Dendritic cell treated with granulocyte-macrophage colony-stimulating factor and Interleukin-4, amounts not matched to agents 40 ng/mL and 50 ng/mL, for 4 days (primary cell): ENCODE results near the gene GLIS1.

ENCODE experiments used
- H3K27ac Mint-ChIP-seq: one replicate; pipeline ENCODE4 v1.8.0; 2022; ENCODE audit warnings: mild to moderate bottlenecking, mixed read lengths
- H3K27me3 Mint-ChIP-seq: one replicate; pipeline ENCODE4 v1.8.0; 2022; ENCODE audit warnings: mild to moderate bottlenecking, mixed read lengths
- H3K36me3 Mint-ChIP-seq: one replicate; pipeline ENCODE4 v1.8.0; 2022; ENCODE audit warnings: low read depth, mixed read lengths
- H3K4me1 Mint-ChIP-seq: one replicate; pipeline ENCODE4 v1.8.0; 2022; ENCODE audit warnings: low read depth, mixed read lengths
- H3K4me3 Mint-ChIP-seq: one replicate; pipeline ENCODE4 v1.8.0; 2022; ENCODE audit warnings: mild to moderate bottlenecking, moderate library complexity, mixed read lengths
- H3K9me3 Mint-ChIP-seq: one replicate; pipeline ENCODE4 v1.8.0; 2022; ENCODE audit warnings: mixed read lengths
- intact Hi-C: fragments of 100-400 bp; cut with micrococcal nuclease; formaldehyde crosslinking; loops from one replicate; pipeline ENCODE4 v1.15.0; 2022

Gene GLIS1

DNA sequence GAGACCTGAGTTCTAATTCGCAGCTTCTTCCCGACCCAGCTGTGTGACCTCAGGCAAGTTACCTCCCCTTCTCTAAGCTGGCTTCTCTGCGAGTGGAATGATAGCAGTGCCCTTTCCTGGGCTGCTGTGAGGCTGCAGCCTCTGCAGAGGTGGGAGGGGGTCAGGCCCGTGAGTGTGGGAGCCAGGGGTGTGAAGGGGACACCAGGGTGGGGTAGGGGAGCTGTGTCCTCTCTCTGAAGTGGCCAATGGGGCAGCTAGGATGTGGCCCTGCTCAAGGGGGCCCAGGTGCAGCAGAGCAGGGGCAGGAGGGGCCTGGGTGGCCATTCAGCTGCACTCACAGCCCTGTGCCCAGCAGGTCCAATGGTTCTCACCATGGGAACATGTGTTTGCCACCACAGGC, 255.3 kb downstream of the GLIS1 start:
- H3K4me1 Mint-ChIP-seq = no peaks in the 10 kb centered on the region
- no peaks in the 10 kb centered on the region for H3K36me3 Mint-ChIP-seq
- H3K27ac Mint-ChIP-seq = no peak overlapping the region
- H3K9me3 Mint-ChIP-seq = no peaks in the 10 kb centered on the region
- no peak overlapping the region for H3K4me3 Mint-ChIP-seq
- H3K27me3 Mint-ChIP-seq = peaks cover 4% of the 10 kb centered on the region
- intact Hi-C loops = no loop called here

DNA sequence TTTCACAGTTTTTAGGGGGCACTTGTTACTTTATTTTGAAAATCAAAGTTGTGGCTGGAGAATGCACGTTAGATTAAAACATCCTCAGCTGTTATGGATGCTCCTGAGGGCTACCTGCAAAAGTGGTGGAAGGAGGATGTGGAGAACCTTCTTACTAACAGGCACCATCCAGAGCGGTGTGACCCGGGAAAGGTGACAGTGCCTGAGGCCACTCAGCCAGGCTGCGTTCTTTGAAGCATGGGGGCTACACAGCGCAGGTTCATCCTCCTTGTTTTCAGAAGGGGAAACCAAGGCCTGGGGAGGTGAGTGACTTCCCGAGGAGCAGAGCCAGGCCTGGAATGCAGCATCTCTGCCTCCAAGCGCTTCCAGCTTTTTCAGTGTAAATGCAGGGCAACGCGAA, 255.8 kb downstream of the GLIS1 start:
- H3K9me3 Mint-ChIP-seq = no peaks in the 10 kb centered on the region
- peaks cover 4% of the 10 kb centered on the region for H3K27me3 Mint-ChIP-seq
- no peak overlapping the region for H3K4me3 Mint-ChIP-seq
- no peaks in the 10 kb centered on the region for H3K4me1 Mint-ChIP-seq
- intact Hi-C loops = no loop called here
- H3K27ac Mint-ChIP-seq = no peak overlapping the region
- H3K36me3 Mint-ChIP-seq = no peaks in the 10 kb centered on the region

DNA sequence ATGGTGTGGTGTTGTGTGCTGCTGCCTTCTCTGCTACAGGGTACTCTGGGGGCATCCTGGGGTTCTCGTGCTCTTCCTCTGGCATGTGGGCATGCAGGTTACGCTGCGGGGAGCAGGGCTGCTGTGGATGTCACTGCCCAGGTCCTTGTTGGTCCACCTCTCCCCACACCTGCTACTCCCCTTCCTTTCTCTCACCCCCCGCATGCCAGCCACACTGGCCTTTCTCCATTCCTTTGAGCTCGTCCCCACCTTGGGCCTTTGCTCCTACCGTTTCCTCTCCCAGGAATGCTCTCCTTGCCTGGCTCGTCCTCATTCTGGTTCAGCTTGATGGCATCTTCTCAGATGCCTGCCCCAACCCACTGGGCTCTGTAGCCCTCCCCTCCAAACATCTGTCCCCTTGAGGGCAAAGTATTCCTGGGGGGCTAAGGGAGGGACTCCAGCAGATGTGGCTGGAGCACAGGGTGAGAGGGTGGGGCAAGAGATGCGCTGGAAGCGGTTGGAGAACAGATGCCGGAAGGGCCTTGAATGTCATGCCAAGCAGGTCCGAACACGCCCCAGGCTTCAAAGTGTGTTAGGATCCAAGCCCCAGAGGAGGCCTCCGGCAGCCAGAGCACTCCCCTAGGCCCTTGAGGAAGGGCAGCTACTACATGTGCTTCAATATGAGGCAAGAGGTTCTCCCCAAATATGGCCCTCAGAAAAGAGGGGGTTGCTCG, 256.4 kb downstream of the GLIS1 start:
- Mint-ChIP-seq H3K27me3 (peaks cover 4% of the 10 kb centered on the region), H3K4me1 (no peaks in the 10 kb centered on the region), H3K27ac (no peak overlapping the region), H3K9me3 (no peaks in the 10 kb centered on the region), H3K36me3 (no peaks in the 10 kb centered on the region), H3K4me3 (no peak overlapping the region)
- intact Hi-C loops = no loop called here

DNA sequence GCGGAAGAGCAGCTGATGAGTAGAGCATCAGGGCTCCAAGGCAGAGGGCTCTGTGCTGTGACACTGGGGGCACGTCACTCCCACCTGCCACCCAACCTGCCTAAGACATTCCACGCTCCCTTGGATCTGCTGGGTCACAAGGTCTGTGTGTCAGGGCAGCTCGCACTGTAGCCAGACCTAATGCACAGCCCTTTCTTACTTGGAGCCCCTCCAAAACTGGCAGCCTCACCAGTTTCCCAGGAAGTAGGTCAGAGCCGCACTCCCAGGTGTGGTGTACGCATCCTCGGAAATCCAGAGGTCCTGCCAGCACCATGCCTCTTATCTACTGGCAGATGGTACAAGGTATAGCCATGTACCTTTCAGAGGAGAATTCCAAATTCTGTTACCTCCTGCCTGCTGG, 257.5 kb downstream of the GLIS1 start:
- no peak overlapping the region for H3K4me3 Mint-ChIP-seq
- H3K9me3 Mint-ChIP-seq = no peaks in the 10 kb centered on the region
- H3K27me3 Mint-ChIP-seq = peaks cover 4% of the 10 kb centered on the region
- H3K36me3 Mint-ChIP-seq = no peaks in the 10 kb centered on the region
- no peak overlapping the region for H3K27ac Mint-ChIP-seq
- intact Hi-C loops = no loop called here
- H3K4me1 Mint-ChIP-seq = no peaks in the 10 kb centered on the region

DNA sequence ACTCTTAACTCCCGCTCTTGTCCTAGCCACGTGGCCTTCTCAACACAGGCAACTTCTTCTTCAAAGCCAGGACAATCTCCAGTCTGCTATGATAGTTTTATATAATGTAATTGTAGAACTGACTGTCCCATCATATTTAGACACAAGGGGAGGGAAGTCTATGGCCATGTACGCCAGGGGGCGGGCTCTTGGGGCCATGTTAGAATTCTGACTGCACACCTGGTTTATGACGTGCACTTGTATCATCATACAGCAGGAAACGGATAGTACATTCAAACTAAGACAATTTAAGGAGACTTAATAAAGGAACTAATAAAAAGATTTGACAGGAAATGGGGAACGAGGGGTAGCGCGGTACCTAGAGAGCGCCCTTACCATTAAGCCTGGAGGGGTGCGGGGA, 258.3 kb downstream of the GLIS1 start:
- Mint-ChIP-seq H3K27ac (no peak overlapping the region), H3K36me3 (no peaks in the 10 kb centered on the region), H3K9me3 (no peaks in the 10 kb centered on the region), H3K27me3 (peaks cover 7% of the 10 kb centered on the region), H3K4me3 (no peak overlapping the region), H3K4me1 (no peaks in the 10 kb centered on the region)
- intact Hi-C loops = no loop called here

DNA sequence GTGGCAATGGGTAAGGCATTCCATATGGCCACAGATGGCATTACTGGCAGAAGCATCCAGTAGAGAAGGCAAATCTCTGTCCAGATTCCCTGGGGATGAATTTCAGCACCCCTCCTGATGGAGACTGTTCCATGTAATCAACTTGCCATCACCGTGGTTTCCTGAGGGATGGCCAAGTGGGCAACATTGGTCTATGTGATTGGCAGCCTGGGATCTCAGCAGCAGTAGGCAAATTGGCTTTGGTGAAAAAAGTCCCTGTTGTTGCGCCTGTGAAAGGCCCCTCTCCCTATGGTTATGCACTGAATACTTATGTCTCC, 260.5 kb downstream of the GLIS1 start:
- no peaks in the 10 kb centered on the region for H3K36me3 Mint-ChIP-seq
- no peaks in the 10 kb centered on the region for H3K4me1 Mint-ChIP-seq
- no peaks in the 10 kb centered on the region for H3K9me3 Mint-ChIP-seq
- peaks cover 3% of the 10 kb centered on the region for H3K27me3 Mint-ChIP-seq
- H3K4me3 Mint-ChIP-seq = no peak overlapping the region
- H3K27ac Mint-ChIP-seq = no peak overlapping the region
- intact Hi-C loops = no loop called here

DNA sequence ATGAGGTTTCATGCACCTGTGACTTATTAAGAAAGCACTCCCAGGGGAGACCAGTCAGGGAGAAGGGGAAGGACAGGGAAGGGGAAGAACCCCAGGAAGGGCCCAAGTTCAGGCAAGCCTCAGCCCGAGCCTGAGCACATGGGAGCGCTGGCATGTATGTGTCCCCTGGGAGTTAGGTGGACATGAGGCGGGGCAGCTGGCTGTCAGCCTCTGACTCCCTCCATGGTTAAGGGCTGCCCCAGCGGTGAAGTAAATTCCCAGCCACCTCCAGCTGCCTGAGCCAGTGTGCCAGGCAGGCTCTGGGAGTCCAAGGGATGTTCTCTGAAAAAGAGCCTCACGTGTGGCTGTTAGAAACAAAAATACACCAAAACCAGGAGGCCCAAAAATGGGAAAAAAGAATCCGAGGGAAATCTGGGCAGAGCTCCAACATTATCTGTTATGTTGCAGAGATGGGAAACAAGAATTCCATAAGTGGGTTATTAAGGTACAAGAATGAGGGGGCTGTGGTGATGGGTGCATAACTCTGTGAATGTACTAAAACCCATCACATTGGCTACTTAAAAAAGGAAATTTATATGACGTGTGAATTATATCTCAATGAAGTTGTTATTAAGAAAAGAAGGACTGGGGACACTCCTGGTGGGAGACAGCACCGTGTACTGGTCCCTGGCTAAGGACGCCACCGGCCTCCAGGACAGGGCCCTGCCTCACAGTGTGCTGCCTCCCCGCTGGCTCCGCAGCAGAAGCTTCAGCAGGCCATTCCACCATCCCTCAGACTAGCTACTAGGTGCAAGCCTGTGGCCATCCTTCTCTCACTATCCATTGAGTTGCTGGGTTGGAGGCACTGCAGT, 261.1 kb downstream of the GLIS1 start:
- Mint-ChIP-seq H3K4me3 (no peak overlapping the region), H3K4me1 (no peaks in the 10 kb centered on the region), H3K9me3 (no peaks in the 10 kb centered on the region), H3K36me3 (no peaks in the 10 kb centered on the region), H3K27ac (no peak overlapping the region), H3K27me3 (peaks cover 3% of the 10 kb centered on the region)
- intact Hi-C loops = no loop called here

DNA sequence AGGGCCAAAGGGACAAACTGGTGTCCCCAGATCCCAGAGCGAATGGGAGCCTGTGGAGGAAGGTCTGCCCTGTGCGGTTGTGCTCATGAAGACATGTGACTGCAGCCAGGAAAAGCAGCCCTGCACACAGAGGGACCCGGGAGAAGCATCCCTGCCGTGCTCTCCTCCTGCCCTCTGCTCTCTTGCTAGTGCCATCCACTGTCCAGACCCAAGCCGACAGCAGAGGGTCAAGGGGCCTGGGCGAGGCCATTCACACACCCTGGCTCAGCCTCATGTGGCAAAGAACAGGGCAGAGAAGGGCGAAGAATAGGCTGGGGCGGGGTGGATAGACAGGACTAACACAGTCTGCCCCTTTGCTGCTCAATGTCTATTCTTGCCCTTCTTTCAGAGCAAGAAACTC, 262.4 kb downstream of the GLIS1 start:
- no peak overlapping the region for H3K4me3 Mint-ChIP-seq
- intact Hi-C loops = no loop called here
- no peak overlapping the region for H3K27ac Mint-ChIP-seq
- no peaks in the 10 kb centered on the region for H3K9me3 Mint-ChIP-seq
- H3K4me1 Mint-ChIP-seq = no peaks in the 10 kb centered on the region
- H3K36me3 Mint-ChIP-seq = no peaks in the 10 kb centered on the region
- H3K27me3 Mint-ChIP-seq = peaks cover 3% of the 10 kb centered on the region

DNA sequence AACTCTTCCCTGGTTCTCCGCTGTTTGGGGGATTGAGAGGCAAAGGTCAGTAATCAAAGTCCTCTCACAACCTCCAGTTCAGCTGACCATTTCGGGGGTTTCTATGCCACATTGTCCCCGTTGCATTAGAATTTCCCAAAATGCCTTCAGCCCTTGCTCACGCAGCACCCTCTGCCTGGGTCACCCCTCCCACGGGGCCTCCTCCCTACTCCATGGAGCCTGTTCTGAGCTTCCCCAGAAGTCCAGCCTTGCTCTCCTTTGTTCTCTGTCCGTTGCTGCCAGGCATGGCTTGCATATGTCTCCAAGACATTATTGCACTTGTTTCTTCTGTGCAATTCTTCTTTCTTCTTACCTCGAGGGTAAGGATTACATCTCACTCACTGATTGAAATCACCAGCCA, 263.3 kb downstream of the GLIS1 start:
- no peak overlapping the region for H3K4me3 Mint-ChIP-seq
- no peaks in the 10 kb centered on the region for H3K9me3 Mint-ChIP-seq
- no peak overlapping the region for H3K27ac Mint-ChIP-seq
- H3K27me3 Mint-ChIP-seq = peaks cover 3% of the 10 kb centered on the region
- intact Hi-C loops = no loop called here
- H3K4me1 Mint-ChIP-seq = no peaks in the 10 kb centered on the region
- H3K36me3 Mint-ChIP-seq = no peaks in the 10 kb centered on the region

DNA sequence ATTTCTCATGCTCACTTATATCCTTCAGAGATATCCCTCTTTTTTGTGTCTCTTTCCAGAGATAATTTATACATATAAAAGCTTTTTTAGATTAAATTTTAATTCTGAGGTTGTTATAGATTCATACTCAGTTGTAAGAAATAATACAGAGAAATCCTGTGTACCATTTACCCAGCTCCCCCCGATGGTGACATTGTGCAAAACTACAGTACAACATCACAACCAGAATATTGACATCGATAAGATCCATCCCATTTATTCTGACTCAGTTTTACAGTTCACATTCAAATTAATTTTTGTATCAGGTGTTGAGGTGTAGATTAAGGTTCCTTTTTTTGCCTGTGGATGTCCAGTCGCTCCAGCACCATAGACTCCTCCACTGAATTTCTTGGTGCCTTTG, 265.5 kb downstream of the GLIS1 start:
- H3K4me3 Mint-ChIP-seq = no peak overlapping the region
- no peaks in the 10 kb centered on the region for H3K36me3 Mint-ChIP-seq
- no peak overlapping the region for H3K27ac Mint-ChIP-seq
- H3K4me1 Mint-ChIP-seq = no peaks in the 10 kb centered on the region
- peaks cover 3% of the 10 kb centered on the region for H3K27me3 Mint-ChIP-seq
- intact Hi-C loops = no loop called here
- no peaks in the 10 kb centered on the region for H3K9me3 Mint-ChIP-seq

DNA sequence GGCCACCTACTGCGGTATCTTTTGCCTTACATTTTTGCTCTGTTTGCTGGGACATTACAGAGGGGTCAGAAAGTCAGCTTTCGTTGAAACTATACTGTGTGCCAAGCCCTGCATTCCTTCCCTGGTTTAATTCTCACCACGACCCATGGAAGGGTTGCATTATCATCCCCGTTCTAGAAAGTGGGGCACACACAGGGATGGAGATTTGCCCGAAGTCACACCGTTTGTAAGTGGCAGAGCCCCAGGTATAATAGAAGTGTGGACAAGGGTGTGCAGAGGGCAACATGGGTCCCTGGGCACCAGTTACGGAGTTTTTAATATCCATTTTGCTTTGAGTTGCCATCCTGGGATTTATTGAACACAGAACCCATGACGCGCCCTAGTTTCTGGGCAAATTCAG, 268.0 kb downstream of the GLIS1 start:
- H3K9me3 Mint-ChIP-seq = no peaks in the 10 kb centered on the region
- no peaks in the 10 kb centered on the region for H3K36me3 Mint-ChIP-seq
- peaks cover 6% of the 10 kb centered on the region for H3K4me1 Mint-ChIP-seq
- no peak overlapping the region for H3K4me3 Mint-ChIP-seq
- H3K27ac Mint-ChIP-seq = no peak overlapping the region
- intact Hi-C loops = no loop called here
- peaks cover 1% of the 10 kb centered on the region for H3K27me3 Mint-ChIP-seq

DNA sequence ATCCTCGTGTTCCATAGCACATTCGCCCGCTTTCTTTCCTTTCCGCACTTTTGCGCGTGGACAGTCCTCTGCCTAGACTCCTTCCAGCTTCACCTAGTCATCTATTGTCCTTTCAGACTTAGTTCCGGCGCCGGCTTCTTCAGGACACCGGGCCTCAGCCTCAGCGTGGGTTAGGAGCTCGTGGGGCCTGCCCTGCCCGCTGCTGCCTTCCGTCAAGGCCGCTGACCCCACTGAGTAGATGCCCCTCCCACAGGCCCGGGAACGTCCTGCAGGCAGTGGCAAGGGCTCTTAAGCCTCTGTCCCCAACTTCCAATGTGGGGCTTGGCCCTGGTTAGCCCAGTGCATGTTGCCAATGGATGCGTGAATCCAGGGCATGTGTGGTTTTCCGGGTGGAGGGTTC, 268.4 kb downstream of the GLIS1 start:
- intact Hi-C loops = no loop called here
- H3K9me3 Mint-ChIP-seq = no peaks in the 10 kb centered on the region

DNA sequence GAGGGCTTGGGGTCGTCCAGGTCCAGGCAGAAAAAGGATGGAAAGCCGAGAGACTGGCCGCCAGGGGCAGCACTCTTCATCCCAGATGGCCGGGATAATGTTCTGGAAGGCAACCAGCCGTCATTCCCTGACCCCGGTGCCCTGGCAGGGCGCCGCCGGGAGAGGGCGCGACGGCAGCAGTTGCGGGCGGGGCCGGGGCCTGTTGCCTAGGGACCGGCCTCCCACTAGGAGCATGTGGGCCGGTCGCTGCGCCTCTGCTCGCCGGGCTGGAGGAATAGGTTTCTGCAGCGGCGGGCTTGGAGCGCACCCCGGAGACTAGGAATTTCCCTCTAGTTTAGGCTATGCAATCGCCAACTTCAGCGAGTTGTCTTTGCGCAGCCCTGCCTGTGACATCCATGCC, 268.8 kb downstream of the GLIS1 start:
- no peak overlapping the region for H3K4me3 Mint-ChIP-seq
- no peaks in the 10 kb centered on the region for H3K36me3 Mint-ChIP-seq
- H3K4me1 Mint-ChIP-seq = peaks cover 6% of the 10 kb centered on the region
- H3K9me3 Mint-ChIP-seq = no peaks in the 10 kb centered on the region
- intact Hi-C loops = no loop called here
- no peaks in the 10 kb centered on the region for H3K27me3 Mint-ChIP-seq
- H3K27ac Mint-ChIP-seq = no peak overlapping the region

More for the DNA sequence above, 268.4 kb downstream of the GLIS1 start:
- no peak overlapping the region for H3K4me3 Mint-ChIP-seq
- peaks cover 6% of the 10 kb centered on the region for H3K4me1 Mint-ChIP-seq
- H3K27ac Mint-ChIP-seq = no peak overlapping the region
- no peaks in the 10 kb centered on the region for H3K36me3 Mint-ChIP-seq
- H3K27me3 Mint-ChIP-seq = no peaks in the 10 kb centered on the region

DNA sequence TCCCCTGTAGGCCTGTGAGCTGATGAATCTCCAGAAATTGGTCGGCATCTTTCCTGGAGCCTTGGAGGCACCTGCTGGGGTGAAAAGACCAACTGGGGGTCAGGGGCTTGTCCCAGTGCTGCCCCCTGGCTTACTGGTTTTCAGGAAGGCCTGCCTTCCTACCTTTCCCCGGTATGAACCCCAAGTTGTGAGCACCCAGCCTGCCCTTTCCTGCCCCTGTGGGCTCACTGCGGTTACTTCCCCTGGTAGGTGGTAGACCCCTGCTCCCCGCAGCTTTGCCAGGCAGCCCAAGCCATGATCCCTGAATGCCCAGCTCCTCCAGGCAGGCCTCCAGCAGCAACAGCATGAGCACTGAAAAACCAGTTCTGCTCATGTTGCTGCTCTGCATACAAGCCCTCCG, 269.6 kb downstream of the GLIS1 start:
- Mint-ChIP-seq H3K9me3 (no peaks in the 10 kb centered on the region), H3K27ac (no peak overlapping the region), H3K36me3 (no peaks in the 10 kb centered on the region), H3K4me3 (no peak overlapping the region), H3K27me3 (no peaks in the 10 kb centered on the region), H3K4me1 (peaks cover 6% of the 10 kb centered on the region)
- intact Hi-C loops = no loop called here

DNA sequence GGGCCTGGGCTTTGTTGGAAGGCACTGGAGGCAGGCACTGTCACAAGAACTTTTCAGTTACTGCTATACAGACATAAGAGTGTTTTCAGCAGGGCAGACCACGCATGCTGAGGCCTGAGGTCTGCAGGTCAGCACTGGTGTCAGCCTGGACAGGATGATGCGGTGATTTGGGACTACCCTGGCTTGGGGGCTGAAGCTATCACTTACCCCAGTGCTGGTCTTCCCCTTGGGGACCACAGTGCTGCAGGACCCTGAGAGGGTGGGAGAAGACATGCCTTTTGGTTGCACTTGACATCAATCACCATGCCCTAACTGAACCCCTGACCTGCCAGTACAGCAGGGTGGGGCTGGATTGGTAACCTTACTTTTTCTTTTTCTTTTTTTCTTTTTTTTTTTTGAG, 270.6 kb downstream of the GLIS1 start:
- H3K4me1 Mint-ChIP-seq = peaks cover 6% of the 10 kb centered on the region
- no peaks in the 10 kb centered on the region for H3K27me3 Mint-ChIP-seq
- no peaks in the 10 kb centered on the region for H3K9me3 Mint-ChIP-seq
- no peak overlapping the region for H3K27ac Mint-ChIP-seq
- H3K36me3 Mint-ChIP-seq = no peaks in the 10 kb centered on the region
- H3K4me3 Mint-ChIP-seq = no peak overlapping the region
- intact Hi-C loops = no loop called here
